Measurements from ENCODE around the gene GDPGP1. TPM values are rescaled to one million over a fixed set of nuclear protein-coding genes. Genes with fewer than 3 reads are reported as not detected.

The GDPGP1 gene
- total and polyA plus RNA-seq, 2 of the 4 experiments (the other 2 are of a cell fraction): 2.3 to 4.1 TPM

DNA sequence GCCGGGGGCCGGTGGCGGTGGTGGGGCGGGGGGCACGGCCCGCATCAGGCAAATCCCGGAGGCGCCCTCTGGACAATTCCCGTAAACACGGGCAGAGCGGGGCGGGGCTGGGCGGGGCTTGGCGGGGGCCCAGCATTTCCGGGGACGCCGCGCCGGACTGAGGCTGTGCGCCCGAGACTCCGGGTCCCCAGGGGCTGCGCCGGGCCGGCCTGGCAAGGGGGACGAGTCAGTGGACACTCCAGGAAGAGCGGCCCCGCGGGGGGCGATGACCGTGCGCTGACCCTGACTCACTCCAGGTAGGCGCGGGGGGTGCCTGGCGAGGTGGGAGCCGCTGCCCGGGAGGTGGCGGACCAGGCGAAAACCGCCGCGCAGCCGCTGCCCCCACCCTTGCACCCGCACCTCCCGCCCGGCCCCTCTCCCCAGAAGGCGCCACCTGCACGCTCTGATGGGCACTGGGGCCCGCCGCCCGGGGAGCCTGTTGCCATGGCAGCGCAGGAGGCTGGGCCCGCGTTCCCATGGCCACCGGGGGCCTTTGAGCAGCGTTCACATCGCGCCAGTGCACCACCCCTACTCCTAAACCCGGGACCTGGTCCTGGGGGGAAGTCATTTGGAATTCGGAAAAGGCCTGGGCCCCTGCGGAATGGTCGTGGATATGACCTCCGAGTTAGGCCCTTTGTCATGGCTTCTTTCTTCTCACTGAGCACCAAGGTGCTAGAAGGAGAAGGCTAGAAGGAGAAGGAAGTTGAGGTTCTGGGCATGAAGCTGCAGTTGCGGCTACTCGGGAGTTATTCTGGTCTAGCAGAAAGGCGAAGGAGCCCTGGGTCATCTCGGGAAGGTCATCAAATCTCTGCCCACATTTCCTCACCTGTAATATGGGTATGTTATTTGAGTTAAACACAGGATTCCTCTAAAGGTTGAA, 49.0 kb upstream of the GDPGP1 start:
- H3K23ac ChIP-seq (ENCODE audit: low read depth, low read length): no peak overlapping the region; the same call in 1 of the 2 replicates
- H3K14ac ChIP-seq (replicated peaks; ENCODE audit: low read depth, low read length): no peak overlapping the region
- H3K79me1 ChIP-seq (ENCODE audit: low read depth in 1 of 2, low read length in 2 of 2): peaks cover 0 to 4% of the 10 kb centered on the region in 2 experiments; a peak in 1 of 4 replicates
- intact Hi-C loops (cut with micrococcal nuclease) (no loop called here), in situ Hi-C loops (cut with MboI; ENCODE audit: low sequenced_read_pairs) (no loop called here), dilution Hi-C loops (cut with HindIII; ENCODE audit: low sequenced_read_pairs, unreplicated experiment) (no loop called here)
- H2AFZ ChIP-seq (replicated peaks; ENCODE audit: low read length, poor library complexity): peak overlapping the region; percentile 98
- no peaks in the 10 kb centered on the region for H3K9me3 ChIP-seq (ENCODE audit: control insufficient read depth, insufficient read depth, low read length)
- H3K27me3 ChIP-seq (ENCODE audit: control insufficient read depth, insufficient read depth, low read length): no peaks in the 10 kb centered on the region
- peak overlapping the region; percentile 45; the same call in 1 of the 2 replicates for H3K27ac ChIP-seq (ENCODE audit: insufficient read depth, low read length)
- H4K5ac ChIP-seq (ENCODE audit: low read depth, low read length): peak overlapping the region; percentile 93
- BruUV-seq (replicated peaks): no TSS peak
- TF ChIP-seq NFE2L2 (IDR thresholded peaks at IDR 0.05; ENCODE audit: low read depth, low read length) (no peak), MAZ (IDR thresholded peaks at IDR 0.05; ENCODE audit: borderline replicate concordance, low read depth, low read length) (no peak)
- ATAC-seq (ENCODE audit: low read depth): peak; percentile 87
- peak overlapping the region; percentile 90 for H3K4ac ChIP-seq (ENCODE audit: low read depth, low read length)
- H4K8ac ChIP-seq (ENCODE audit: low read depth in 2 of 2, low read length in 2 of 2): peak overlapping the region; percentile 32 to 75
- ChIA-PET POLR2A (ENCODE audit: unreplicated experiment) (no interaction called here), CTCF (no interaction called here)
- peak overlapping the region; percentile 41 for H3K9ac ChIP-seq (ENCODE audit: low read depth, low read length)
- no peak overlapping the region for H2AK5ac ChIP-seq (ENCODE audit: low read depth, low read length)
- no peak overlapping the region; the same call in 1 of the 2 replicates for H2BK20ac ChIP-seq (ENCODE audit: low read depth, low read length)
- H2BK120ac ChIP-seq (ENCODE audit: low read depth, low read length): peak overlapping the region; percentile 93
- WGBS, 2 experiments (ENCODE audit: extremely low coverage in 2 of 2, insufficient read length in 1 of 2): 5% methylated on average over 26 of the region's 67 CpGs; no CpG with 5 or more reads in 1 of the 2 experiments
- H2AK9ac ChIP-seq (replicated peaks; ENCODE audit: low read depth, low read length, poor library complexity): peak overlapping the region; percentile 77
- peak overlapping the region; percentile 59 for H4K91ac ChIP-seq (ENCODE audit: insufficient read depth, low read depth, low read length)
- peaks cover 8% of the 10 kb centered on the region for H3K4me1 ChIP-seq (ENCODE audit: control insufficient read depth, insufficient read depth, low read length)
- no peaks in the 10 kb centered on the region for H4K20me1 ChIP-seq (ENCODE audit: insufficient read depth, low read length)
- peak overlapping the region; percentile 69 for H3K4me3 ChIP-seq (ENCODE audit: insufficient read depth, low read depth, low read length)
- H3K36me3 ChIP-seq (ENCODE audit: control insufficient read depth, insufficient read depth, low read length): no peaks in the 10 kb centered on the region
- no peak for DNase-seq
- peak overlapping the region; percentile 76; the same call in 1 of the 2 replicates for H3K18ac ChIP-seq (ENCODE audit: low read depth, low read length)
- peak overlapping the region; percentile 67 for H2BK5ac ChIP-seq (ENCODE audit: low read depth, low read length, poor library complexity, severe bottlenecking)
- H3K4me2 ChIP-seq (ENCODE audit: low read depth, low read length): peak overlapping the region; percentile 81
- peaks cover 6% of the 10 kb centered on the region for H3K9me1 ChIP-seq (ENCODE audit: insufficient read depth, low read length)
- peak overlapping the region; percentile 12; the same call in 1 of the 3 replicates for H2BK15ac ChIP-seq (ENCODE audit: low read depth, low read length)
- no peak overlapping the region for H3K56ac ChIP-seq (ENCODE audit: extremely low read depth, insufficient read depth, low read length)
